DLD1 (cell line): ENCODE data around the gene OR10H5.
"Not testable (repeated sequence)": the region's sequence is repeated elsewhere in the genome, so short reads cannot be mapped to it uniquely, and the experiment has no call there.

ENCODE experiments used
- in situ Hi-C: cut with HindIII; loops from 2 replicates; pipeline ENCODE4 v1.10.0; 2017; ENCODE audit warnings: low sequenced_read_pairs

The OR10H5 gene

DNA sequence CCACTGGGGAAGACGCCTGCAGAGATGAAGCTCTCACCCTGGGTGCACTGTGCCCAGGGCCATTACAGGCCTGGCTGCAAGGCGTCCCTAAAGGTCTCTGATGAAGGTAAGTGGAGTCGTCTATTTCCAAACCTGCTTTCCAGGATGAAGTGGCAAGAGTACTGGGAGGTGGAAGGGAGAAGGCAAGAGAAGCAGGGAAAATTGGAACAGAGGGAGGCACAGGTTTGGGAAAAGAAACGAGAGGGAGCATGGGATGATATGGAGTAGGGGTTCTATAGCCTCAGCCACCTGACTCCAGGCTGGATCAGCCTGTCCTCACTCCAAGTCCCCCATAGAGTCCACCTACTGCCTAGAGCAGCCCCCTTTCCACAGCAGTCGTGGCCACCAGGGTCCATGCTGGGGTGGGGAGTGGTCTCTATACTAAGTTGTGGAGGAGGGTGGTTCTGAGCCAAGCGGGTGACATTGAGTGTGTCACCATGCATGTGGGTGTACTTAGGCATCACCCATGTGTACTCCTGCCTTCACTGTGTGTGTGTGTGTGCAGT lies at the start of gene OR10H5:
TSS of gene OR10H5 (plus strand) at position 51 of the 545 bp plus-strand sequence. CDS start 6,388 bp downstream, outside the sequence.
- in situ Hi-C loops, result no loop called here

- in situ Hi-C loops, result no loop called here
Observed at GRCh38 chr19:15737722-15738121, 49.7 kb upstream of the OR10H5 start, which contains the start of gene OR10H3. TSS of gene OR10H3 (plus strand) at chr19:15737985. CDS start at chr19:15741393, 3,408 bp downstream.

DNA sequence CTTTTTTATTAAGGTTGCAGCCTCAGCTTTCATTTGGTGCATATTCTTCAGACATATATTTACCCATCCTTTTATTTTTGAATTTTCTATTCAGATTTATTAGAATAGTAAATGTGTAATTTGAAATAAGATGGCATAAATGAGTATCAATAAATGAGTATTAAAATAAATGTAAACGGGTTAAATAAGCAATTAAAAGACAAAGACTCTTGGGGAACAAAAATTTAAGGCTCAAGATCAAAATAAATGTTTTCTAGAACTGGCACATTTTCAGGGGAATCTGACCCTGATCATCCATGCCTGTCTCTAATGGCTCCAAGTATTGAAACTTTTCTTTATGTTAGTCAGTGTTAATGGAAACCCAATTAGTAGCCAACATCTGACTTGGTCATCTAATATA lies 46.7 kb upstream of the OR10H5 start:
- in situ Hi-C loops, result loop anchor here (10.0 kb wide), 1 partner anchor 94 kb away; no protein-coding TSS in a partner anchor

GRCh38 chr19:15748239-15748638 lies 39.2 kb upstream of the OR10H5 start:
- in situ Hi-C loops, result loop anchor here (10.0 kb wide), 1 partner anchor 87 kb away; no protein-coding TSS in a partner anchor

- in situ Hi-C loops, result no loop called here
Observed at GRCh38 chr19:15758379-15758778, 29.1 kb upstream of the OR10H5 start.

- in situ Hi-C loops, result no loop called here
Observed at GRCh38 chr19:15759962-15760565, 27.4 kb upstream of the OR10H5 start.

DNA sequence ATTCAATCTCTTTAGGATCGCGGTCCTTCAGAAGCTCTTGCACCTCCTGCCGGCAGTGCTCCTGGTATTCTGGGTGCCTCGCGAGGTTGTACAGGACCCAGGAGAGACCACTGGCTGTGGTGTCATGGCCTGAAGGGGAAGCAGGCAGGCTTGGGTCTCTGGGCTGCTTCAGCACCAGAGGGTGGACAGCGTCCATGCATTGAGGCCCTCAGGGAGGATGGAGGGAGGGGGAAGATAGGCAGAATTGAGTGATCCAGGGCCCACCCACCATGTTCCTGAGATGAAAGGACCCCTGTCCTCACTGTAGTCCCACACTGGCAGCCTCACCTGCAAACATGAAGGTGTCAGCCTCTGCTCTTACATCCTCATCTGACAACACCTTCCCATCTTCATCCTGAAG lies 17.9 kb upstream of the OR10H5 start:
- in situ Hi-C loops, result no loop called here

- in situ Hi-C loops, result not testable (repeated sequence)
Observed at GRCh38 chr19:15774159-15774558, 13.3 kb upstream of the OR10H5 start.

DNA sequence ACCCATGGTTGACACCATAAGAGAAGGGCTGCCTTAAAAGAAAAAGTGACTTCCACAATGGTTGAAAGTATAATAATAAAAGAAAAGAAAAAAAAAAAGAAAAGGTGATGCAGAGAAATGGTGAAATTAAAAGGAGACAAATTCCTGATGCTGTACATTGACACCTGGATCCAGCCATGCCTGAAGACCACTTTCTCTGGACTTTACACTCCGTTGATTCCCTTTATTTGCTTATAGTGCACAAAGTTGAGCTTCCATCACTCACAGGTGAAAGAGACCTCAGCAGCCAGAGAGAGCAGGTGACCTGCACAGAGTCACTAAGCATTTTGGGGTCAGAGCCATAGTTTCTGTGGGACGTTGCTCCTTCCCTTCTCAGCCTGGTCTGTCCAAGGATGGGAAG lies 12.2 kb upstream of the OR10H5 start:
- in situ Hi-C loops, result no loop called here

DNA sequence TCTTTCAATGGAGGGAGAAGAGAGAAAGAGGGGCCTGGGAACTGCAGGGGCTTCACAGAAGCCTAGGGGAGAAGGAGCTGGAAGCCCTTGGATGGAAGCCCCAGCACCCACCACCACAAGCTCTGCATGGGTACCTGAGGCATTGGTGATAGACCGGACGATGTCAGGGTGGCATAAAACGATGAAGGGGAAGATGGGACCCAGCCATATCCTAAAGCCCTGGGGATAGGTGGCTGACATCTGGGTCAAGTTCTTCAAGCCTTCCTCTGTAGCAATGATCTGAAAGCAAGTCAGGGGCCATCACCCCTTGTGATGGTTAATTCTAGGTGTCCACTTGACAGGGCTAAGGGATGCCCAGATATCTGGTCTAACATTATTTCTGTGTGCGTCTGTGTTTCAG lies 11.2 kb upstream of the OR10H5 start:
- in situ Hi-C loops, result no loop called here

GRCh38 chr19:15776991-15777970 lies 10.2 kb upstream of the OR10H5 start:
- in situ Hi-C loops, result no loop called here

GRCh38 chr19:15779756-15780476 lies 7.5 kb upstream of the OR10H5 start:
- in situ Hi-C loops, result no loop called here

DNA sequence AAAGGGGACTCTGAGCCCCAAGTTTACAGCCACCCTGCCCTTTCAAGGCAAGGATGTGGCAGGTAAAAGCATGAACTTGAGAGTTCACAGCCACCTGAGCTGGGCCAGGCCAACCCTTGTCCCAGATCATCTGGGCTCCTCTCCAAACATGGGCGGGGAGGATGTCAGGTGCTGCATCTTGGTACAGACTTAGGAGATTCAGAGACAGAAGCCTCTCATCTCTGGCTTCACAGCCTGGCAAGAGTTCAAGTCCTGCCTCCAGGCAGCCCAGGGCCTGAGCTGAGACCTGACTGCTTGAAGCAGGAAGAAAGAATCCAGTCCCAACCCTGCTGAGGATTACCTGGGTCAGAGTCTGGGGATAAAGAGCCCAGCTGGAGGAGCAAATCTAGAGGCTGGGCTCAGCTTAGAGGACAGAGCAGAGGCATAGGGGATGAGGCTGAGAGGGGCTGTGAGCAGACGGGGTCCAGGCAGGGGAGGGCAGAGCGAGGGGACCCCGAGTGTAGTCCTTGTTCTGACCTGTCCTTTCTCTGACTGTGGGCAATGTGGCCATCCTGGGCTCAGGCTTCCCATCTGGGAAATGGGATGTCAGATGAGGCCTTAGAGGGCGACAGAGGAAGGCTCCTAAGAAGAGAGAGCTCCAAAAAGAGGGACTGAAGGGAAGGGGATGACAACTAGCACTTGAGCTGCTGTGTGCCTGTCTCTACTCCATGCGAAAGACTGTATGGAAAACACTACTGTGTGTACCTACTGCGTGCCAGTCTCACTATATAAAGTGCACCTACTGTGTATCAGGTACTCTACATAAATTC lies 6.6 kb upstream of the OR10H5 start:
- in situ Hi-C loops, result no loop called here

DNA sequence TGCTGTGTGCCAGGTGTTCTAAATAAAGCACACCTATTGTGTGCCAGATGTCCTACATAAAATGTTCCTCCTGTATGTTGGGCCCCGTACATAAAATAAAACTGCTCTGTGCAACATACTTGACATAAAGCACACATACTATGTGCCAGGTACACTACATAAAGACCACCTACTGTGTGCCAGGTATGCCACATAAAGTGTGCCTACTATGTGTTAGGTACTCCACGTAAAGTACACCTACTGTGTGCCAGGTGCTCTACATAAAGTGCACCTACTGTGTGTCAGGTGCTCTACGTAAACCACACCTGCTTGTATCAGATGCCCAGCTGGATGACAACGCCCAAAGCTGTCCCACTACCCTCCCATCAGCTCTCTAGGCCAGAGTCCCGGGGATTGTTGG lies 5.8 kb upstream of the OR10H5 start:
- in situ Hi-C loops, result no loop called here

- in situ Hi-C loops, result no loop called here
Observed at GRCh38 chr19:15782211-15782610, 5.2 kb upstream of the OR10H5 start.

GRCh38 chr19:15782896-15783295 lies 4.6 kb upstream of the OR10H5 start:
- in situ Hi-C loops, result not testable (repeated sequence)

DNA sequence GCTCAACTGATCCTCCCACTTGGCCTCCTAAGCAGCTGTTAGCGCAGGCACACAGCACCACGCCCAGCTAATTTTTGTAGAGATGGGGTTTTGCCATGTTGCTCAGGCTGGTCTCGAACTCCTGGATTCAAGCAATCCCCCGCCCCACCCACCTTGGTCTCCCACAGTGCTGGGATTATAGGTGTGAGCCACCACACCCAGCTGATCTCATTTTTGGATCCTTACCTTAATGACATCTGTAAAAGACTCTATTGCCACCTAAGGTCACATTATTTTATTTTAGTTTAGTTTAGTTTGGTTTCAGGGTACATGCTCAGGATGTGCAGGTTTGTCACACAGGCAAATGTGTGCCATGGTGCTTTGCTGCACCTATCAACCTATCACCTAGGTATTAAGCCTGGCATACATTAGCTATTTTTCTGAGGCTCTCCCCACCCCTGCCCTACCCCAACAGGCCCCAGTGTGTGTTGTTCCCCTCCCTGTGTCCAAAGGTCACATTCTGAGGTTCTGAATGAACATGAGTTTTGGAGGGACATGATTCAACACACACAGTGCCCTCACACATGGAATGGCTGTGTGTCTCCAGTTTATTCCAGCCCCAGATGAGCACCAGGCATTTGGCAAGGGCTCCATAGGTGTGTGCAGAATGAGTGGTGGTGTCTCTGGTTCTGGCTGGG lies 1.3 kb downstream of the OR10H5 start:
- in situ Hi-C loops, result no loop called here

DNA sequence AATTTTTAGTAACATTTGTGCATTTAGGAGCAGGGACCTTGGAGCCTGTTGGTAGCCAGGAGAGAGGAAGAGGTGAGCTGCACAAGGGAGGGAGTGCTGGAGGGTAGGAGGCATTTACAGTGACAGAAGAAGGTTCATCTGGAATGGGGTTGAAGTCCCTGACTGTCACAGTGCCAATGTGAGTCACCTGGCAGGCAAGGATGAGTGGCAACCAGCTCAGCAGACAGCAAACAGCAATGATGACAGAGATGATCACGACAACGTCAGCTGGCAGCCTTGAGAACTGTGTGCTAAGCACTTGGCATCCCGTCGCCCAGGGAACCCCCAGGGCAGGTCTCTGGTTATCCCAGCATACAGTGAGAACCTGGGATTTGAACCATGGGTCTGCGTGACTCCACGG lies 2.6 kb downstream of the OR10H5 start:
- in situ Hi-C loops, result no loop called here

- in situ Hi-C loops, result not testable (repeated sequence)
Observed at GRCh38 chr19:15794279-15794678, 6.8 kb downstream of the OR10H5 start.

- in situ Hi-C loops, result no loop called here
Observed at GRCh38 chr19:15810335-15810734, 22.9 kb downstream of the OR10H5 start.
